SW480 (cell line): ENCODE data around the gene OXTR.
A peak's percentile ranks its signal among the peaks of the same experiment; 100 is the strongest.

Source experiments
- DNase-seq: peaks from one replicate; pipeline ENCODE4 v3.0.0-alpha.2; 2016; ENCODE audit warnings: low spot score

The OXTR gene

GRCh38 chr3:8769088-8769822, at the start of gene OXTR:
TSS of gene OXTR (minus strand) at chr3:8769613. CDS start at chr3:8768187, 1,426 bp downstream.
- DNase-seq, result peak; percentile 47

- DNase-seq, result no peak
Measured at GRCh38 chr3:8817486-8817885, 48.1 kb upstream of the OXTR start.

GRCh38 chr3:8816106-8816505, 46.7 kb upstream of the OXTR start:
- no peak for DNase-seq

- no peak for DNase-seq
Measured at GRCh38 chr3:8813411-8813810, 44.0 kb upstream of the OXTR start.

GRCh38 chr3:8810561-8810960, 41.1 kb upstream of the OXTR start:
- no peak for DNase-seq

- no peak for DNase-seq
Measured at GRCh38 chr3:8805774-8806173, 36.4 kb upstream of the OXTR start.

GRCh38 chr3:8802256-8802655, 32.8 kb upstream of the OXTR start:
- no peak for DNase-seq

GRCh38 chr3:8800016-8800415, 30.6 kb upstream of the OXTR start:
- DNase-seq, result no peak

- DNase-seq, result no peak
Measured at GRCh38 chr3:8794247-8794646, 24.8 kb upstream of the OXTR start.

GRCh38 chr3:8793242-8793641, 23.8 kb upstream of the OXTR start:
- DNase-seq, result no peak

- DNase-seq, result no peak
Measured at GRCh38 chr3:8790529-8790928, 21.1 kb upstream of the OXTR start.

GRCh38 chr3:8784676-8785435, 15.4 kb upstream of the OXTR start:
- DNase-seq, result no peak

- no peak for DNase-seq
Measured at GRCh38 chr3:8780279-8780678, 10.9 kb upstream of the OXTR start.

- no peak for DNase-seq
Measured at GRCh38 chr3:8778475-8778874, 9.1 kb upstream of the OXTR start.

- DNase-seq, result no peak
Measured at GRCh38 chr3:8777978-8778267, 8.5 kb upstream of the OXTR start.

GRCh38 chr3:8777201-8777977, 8.0 kb upstream of the OXTR start:
- DNase-seq, result no peak

- DNase-seq, result no peak
Measured at GRCh38 chr3:8776406-8776805, 7.0 kb upstream of the OXTR start.

- no peak for DNase-seq
Measured at GRCh38 chr3:8775602-8776001, 6.2 kb upstream of the OXTR start.

GRCh38 chr3:8775181-8775580, 5.8 kb upstream of the OXTR start:
- DNase-seq, result no peak

GRCh38 chr3:8773941-8774542, 4.6 kb upstream of the OXTR start:
- no peak for DNase-seq

- no peak for DNase-seq
Measured at GRCh38 chr3:8768364-8769087, 887 bp downstream of the OXTR start.
